IgD-negative memory B cell (primary cell): Measurements from ENCODE around the gene KXD1. TPM values are rescaled to one million over a fixed set of nuclear protein-coding genes. Genes with fewer than 3 reads are reported as not detected.
A peak's percentile ranks its signal among the peaks of the same experiment; 100 is the strongest.

Experiments used
- H3K27ac Mint-ChIP-seq, 3 donors: one replicate each; pipeline ENCODE4 v1.8.0; 2020 to 2022; ENCODE audit warnings: mild to moderate bottlenecking in 3 of 3, mixed read lengths in 3 of 3, moderate library complexity in 1 of 3
- H3K27me3 Mint-ChIP-seq: one replicate; pipeline ENCODE4 v1.8.0; 2021; ENCODE audit warnings: mixed read lengths
- H3K36me3 Mint-ChIP-seq: one replicate; pipeline ENCODE4 v1.8.0; 2020; ENCODE audit warnings: mild to moderate bottlenecking, mixed read lengths
- H3K4me1 Mint-ChIP-seq, 3 donors: one replicate each; pipeline ENCODE4 v1.8.0; 2020 to 2022; ENCODE audit warnings: mixed read lengths in 3 of 3, mild to moderate bottlenecking in 1 of 3
- H3K4me3 Mint-ChIP-seq, 4 donors: one replicate each; pipeline ENCODE4 v1.8.0; 2020 to 2022; ENCODE audit warnings: mild to moderate bottlenecking in 4 of 4, mixed read lengths in 4 of 4, moderate library complexity in 3 of 4
- H3K9me3 Mint-ChIP-seq, 3 donors: one replicate each; pipeline ENCODE4 v1.8.0; 2020 to 2021; ENCODE audit warnings: mixed read lengths in 3 of 3, mild to moderate bottlenecking in 1 of 3
- polyA plus RNA-seq: library from polyadenylated mRNA; unstranded; fragments of 300-500 nt; fragmentation: Illumina TruSeq; gene quantifications from one replicate; pipeline ENCODE4 v1.2.3, GENCODE V29; 2021

Gene KXD1
- polyA plus RNA-seq, 1 donor from 2014 or later = 82.8 TPM

DNA sequence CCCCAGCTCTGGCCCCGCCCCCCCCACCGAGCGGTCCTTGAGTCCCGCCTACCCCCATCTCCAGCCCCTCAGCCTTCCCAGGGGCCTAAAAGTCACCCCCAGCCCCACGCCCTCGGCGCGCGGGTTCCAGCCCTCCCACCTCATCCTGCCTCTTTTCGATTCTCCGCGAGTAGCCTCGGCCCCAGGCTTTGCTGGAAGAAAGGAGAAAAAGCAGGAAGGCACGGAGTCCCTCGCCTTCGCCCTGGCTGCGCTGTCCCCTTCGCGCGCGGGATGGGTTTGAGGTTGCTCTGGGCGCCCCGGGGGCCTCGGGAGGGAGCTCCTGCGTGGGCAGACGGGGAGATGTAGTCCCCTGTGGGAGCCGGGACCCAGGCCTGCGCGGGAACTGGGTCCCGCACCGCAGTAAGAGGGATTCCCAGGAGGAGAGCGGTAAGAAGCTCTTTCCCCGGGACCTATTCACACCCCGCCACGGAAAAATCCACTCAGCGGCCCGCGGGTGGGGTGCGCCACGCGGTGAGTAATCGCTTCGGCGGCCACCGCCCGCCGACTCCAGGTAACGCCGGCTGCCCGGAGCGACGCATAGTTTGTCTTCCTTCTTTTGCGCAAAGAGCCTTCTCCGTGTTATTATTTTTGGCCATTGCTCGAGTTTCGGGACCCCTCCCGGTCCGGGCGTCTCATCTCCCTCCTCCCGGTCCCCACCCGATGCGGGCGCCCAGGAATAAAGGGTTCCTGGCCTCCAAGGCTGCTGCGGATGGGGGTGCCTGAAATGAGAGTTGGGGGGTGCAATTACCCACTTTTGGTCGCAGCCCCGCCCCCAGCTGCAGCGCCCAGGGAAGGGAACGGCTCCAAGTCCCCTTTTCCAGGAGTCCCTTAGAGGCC is 49.8 kb downstream of the KXD1 start:
- H3K27me3 Mint-ChIP-seq = peaks cover 53% of the 10 kb centered on the region
- no peak overlapping the region for H3K27ac Mint-ChIP-seq
- H3K9me3 Mint-ChIP-seq = peaks cover 0 to 8% (median 0%) of the 10 kb centered on the region in 3 donors
- no peaks in the 10 kb centered on the region for H3K36me3 Mint-ChIP-seq
- peak overlapping the region in 3 of 4 donors; percentile 21 to 80 (median 45) for H3K4me3 Mint-ChIP-seq
- H3K4me1 Mint-ChIP-seq = peaks cover 8 to 22% (median 17%) of the 10 kb centered on the region in 3 donors

GRCh38 chr19:18608102-18608804 is 50.6 kb downstream of the KXD1 start:
- Mint-ChIP-seq H3K36me3 (no peaks in the 10 kb centered on the region), H3K4me3 (peak overlapping the region in 2 of 4 donors; percentile 30 to 59), H3K27ac (peak overlapping the region in 2 of 3 donors; percentile 8 to 82), H3K4me1 (peaks cover 10 to 22% (median 16%) of the 10 kb centered on the region in 3 donors), H3K27me3 (peaks cover 47% of the 10 kb centered on the region), H3K9me3 (peaks cover 0 to 6% (median 0%) of the 10 kb centered on the region in 3 donors)

DNA sequence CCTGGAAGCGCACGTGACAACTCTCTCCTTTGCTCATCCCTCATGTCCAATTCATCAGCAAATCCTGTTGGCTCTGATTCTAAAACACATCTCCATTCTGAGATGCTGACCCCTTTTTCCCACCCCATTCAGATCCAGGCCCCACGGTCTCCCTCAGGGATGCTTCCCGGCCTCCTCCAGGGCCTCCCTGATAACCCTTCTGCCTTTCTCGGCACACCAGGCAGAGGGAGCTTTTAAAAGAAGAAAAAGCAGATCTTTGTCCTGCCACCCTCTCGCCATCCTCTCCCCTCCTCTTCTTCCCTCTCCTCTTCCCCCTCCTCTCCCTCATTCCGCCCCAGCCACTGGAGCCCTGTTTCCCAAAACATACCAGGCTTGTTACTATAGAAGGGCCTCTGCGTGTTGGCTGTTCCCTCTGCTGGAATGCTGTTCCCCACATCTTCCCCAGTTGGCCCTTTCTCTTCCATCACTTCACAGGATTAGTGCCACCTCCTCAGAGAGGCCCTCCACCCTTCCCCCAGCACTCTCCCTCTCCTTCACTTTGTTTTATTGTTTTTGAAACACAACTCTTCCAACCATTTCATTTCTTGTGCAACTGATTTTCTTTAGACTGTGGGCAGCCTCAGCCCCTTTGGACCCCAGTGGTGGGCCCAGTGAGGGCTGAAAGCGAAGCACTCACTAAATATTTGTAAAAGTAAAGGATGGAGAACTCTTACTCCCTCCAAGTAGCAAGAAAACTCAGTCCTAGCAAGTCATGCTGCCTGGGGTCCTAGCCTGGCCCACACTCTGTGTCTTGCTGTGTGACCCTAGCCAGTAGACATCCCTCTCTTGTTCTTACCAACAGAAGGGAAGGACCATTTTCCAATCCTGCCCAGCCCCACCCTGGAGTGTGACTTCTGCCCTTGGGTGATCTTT is 51.4 kb downstream of the KXD1 start:
- Mint-ChIP-seq H3K27me3 (peaks cover 49% of the 10 kb centered on the region), H3K4me3 (peak overlapping the region; percentile 17 to 70 (median 44)), H3K36me3 (no peaks in the 10 kb centered on the region), H3K4me1 (peaks cover 15 to 22% (median 15%) of the 10 kb centered on the region in 3 donors), H3K27ac (peak overlapping the region in 1 of 3 donors; percentile 82), H3K9me3 (peaks cover 0 to 6% (median 0%) of the 10 kb centered on the region in 3 donors)

DNA sequence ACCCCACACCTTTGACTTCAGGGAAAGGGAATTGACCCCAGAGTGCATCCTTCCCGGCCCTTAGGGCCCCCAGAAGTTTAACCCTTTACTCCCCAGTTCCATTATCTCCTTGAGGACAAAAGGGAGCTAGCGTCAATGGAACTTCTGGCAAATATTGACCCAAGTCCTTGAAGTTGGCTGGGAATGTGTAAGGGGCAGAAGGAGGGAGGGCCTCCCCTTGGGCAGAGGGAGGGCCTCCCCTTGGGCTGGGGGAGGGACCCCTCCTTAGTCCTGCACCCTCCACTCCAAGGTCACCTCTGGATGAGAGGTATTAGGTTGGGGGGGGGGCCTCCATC is 52.0 kb downstream of the KXD1 start:
- peaks cover 15 to 22% (median 18%) of the 10 kb centered on the region in 3 donors for H3K4me1 Mint-ChIP-seq
- peaks cover 0 to 6% (median 0%) of the 10 kb centered on the region in 3 donors for H3K9me3 Mint-ChIP-seq
- H3K27me3 Mint-ChIP-seq = peaks cover 49% of the 10 kb centered on the region
- no peaks in the 10 kb centered on the region for H3K36me3 Mint-ChIP-seq
- peak overlapping the region in 1 of 4 donors; percentile 41 for H3K4me3 Mint-ChIP-seq
- peak overlapping the region in 1 of 3 donors; percentile 82 for H3K27ac Mint-ChIP-seq

DNA sequence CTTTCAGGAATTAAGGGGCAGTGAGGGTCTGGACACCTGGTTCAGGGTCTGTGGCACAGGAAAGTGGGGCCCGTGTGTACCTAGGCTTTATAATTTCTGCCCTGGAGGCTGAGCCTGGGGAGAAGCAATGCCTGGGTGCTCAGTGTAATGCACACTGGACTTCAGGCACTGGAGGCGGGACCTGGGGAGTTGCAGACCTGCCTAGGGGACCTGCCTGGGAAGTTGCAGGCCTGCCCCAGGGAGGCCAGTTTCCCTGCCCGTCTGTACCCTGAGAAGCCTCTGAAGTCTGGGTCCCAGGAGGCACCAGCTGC is 52.5 kb downstream of the KXD1 start:
- peaks cover 50% of the 10 kb centered on the region for H3K27me3 Mint-ChIP-seq
- H3K27ac Mint-ChIP-seq = no peak overlapping the region
- peaks cover 0 to 6% (median 0%) of the 10 kb centered on the region in 3 donors for H3K9me3 Mint-ChIP-seq
- no peaks in the 10 kb centered on the region for H3K36me3 Mint-ChIP-seq
- H3K4me1 Mint-ChIP-seq = peaks cover 15 to 22% (median 18%) of the 10 kb centered on the region in 3 donors
- no peak overlapping the region for H3K4me3 Mint-ChIP-seq

- Mint-ChIP-seq H3K4me1 (peaks cover 12 to 17% (median 16%) of the 10 kb centered on the region in 3 donors), H3K9me3 (peaks cover 0 to 4% (median 0%) of the 10 kb centered on the region in 3 donors), H3K27me3 (peaks cover 52% of the 10 kb centered on the region), H3K4me3 (peak overlapping the region in 3 of 4 donors; percentile 24 to 81 (median 52)), H3K27ac (peak overlapping the region in 2 of 3 donors; percentile 9 to 12), H3K36me3 (no peaks in the 10 kb centered on the region)
Measured at GRCh38 chr19:18610556-18611326, 53.1 kb downstream of the KXD1 start.

- Mint-ChIP-seq H3K4me1 (peaks cover 12 to 17% (median 16%) of the 10 kb centered on the region in 3 donors), H3K4me3 (peak overlapping the region; percentile 55 to 94 (median 81)), H3K27ac (peak overlapping the region in 2 of 3 donors; percentile 9 to 12), H3K27me3 (peaks cover 58% of the 10 kb centered on the region), H3K9me3 (peaks cover 0 to 4% (median 0%) of the 10 kb centered on the region in 3 donors), H3K36me3 (no peaks in the 10 kb centered on the region)
Measured at GRCh38 chr19:18611327-18612050, 53.8 kb downstream of the KXD1 start.

- H3K36me3 Mint-ChIP-seq = no peaks in the 10 kb centered on the region
- no peak overlapping the region for H3K27ac Mint-ChIP-seq
- H3K9me3 Mint-ChIP-seq = peaks cover 0 to 4% (median 0%) of the 10 kb centered on the region in 3 donors
- H3K27me3 Mint-ChIP-seq = peaks cover 59% of the 10 kb centered on the region
- H3K4me1 Mint-ChIP-seq = peaks cover 12 to 17% (median 16%) of the 10 kb centered on the region in 3 donors
- H3K4me3 Mint-ChIP-seq = peak overlapping the region; percentile 55 to 94 (median 82)
Measured at GRCh38 chr19:18612051-18612771, 54.5 kb downstream of the KXD1 start.

GRCh38 chr19:18612772-18613588 is 55.3 kb downstream of the KXD1 start, which contains the start of gene TMEM59L:
TSS of gene TMEM59L (plus strand) at chr19:18612870. CDS start at chr19:18612959, 89 bp downstream.
- peaks cover 0 to 4% (median 0%) of the 10 kb centered on the region in 3 donors for H3K9me3 Mint-ChIP-seq
- peaks cover 52% of the 10 kb centered on the region for H3K27me3 Mint-ChIP-seq
- no peak within 1 kb of the TSS for H3K27ac Mint-ChIP-seq
- H3K4me3 Mint-ChIP-seq = peak within 1 kb of the TSS; percentile 55 to 94 (median 82)
- no peaks in the 10 kb centered on the region for H3K36me3 Mint-ChIP-seq
- peaks cover 12 to 17% (median 16%) of the 10 kb centered on the region in 3 donors for H3K4me1 Mint-ChIP-seq

DNA sequence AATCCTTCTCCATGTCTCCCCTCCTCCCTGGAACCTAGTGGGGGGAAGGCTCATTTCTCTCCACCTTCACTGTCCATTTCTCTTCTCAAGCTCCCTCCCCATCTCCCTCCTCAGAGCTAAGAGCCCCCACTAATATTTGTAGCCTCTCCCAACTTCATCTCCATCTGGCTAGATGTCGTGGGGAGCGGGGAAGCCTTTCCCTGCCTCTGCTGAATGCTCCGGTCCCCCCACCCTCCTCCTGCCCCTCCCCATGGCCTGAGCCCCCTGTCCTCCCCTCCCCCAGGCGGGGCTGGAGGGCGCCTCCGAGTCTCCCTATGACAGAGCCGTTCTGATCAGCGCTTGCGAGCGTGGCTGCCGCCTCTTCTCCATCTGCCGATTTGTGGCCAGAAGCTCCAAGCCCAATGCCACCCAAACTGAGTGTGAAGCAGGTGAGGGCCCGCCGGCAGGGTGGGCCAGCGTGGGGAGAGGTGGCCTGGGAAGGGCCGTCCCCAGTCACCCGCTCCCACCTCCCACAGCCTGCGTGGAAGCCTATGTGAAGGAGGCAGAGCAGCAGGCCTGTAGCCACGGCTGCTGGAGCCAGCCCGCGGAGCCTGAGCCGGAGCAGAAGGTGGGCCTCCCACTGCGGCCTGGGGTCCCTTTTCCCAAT is 56.0 kb downstream of the KXD1 start:
- Mint-ChIP-seq H3K36me3 (no peaks in the 10 kb centered on the region), H3K27me3 (peaks cover 45% of the 10 kb centered on the region), H3K9me3 (peaks cover 0 to 4% (median 0%) of the 10 kb centered on the region in 3 donors), H3K27ac (no peak overlapping the region), H3K4me3 (peak overlapping the region in 3 of 4 donors; percentile 51 to 88 (median 73)), H3K4me1 (peaks cover 10 to 16% (median 14%) of the 10 kb centered on the region in 3 donors)

- Mint-ChIP-seq H3K4me1 (peaks cover 3 to 16% (median 7%) of the 10 kb centered on the region in 3 donors), H3K27ac (no peak overlapping the region), H3K9me3 (peaks cover 0 to 2% (median 0%) of the 10 kb centered on the region in 3 donors), H3K36me3 (no peaks in the 10 kb centered on the region), H3K4me3 (no peak overlapping the region), H3K27me3 (peaks cover 41% of the 10 kb centered on the region)
Measured at GRCh38 chr19:18616023-18616422, 58.4 kb downstream of the KXD1 start.
